HEK293T (cell line): ENCODE measurements around the gene SCGB1C1.

Source experiments
- ARNT ChIP-seq: fragments of 450-650 bp; IDR thresholded peaks from 2 replicates; pipeline ENCODE4 v1.6.1; 2017; ENCODE audit warnings: mild to moderate bottlenecking
- BHLHE40 ChIP-seq: fragments of 450-650 bp; IDR thresholded peaks from 2 replicates; pipeline ENCODE4 v1.6.1; 2016; ENCODE audit warnings: mild to moderate bottlenecking, moderate library complexity, borderline replicate concordance
- ELF4 ChIP-seq: fragments of 450-650 bp; IDR thresholded peaks from 2 replicates; pipeline ENCODE4 v1.6.1; 2017; ENCODE audit warnings: antibody characterized with exemption
- FOXA1 ChIP-seq: fragments of 450-650 bp; IDR thresholded peaks from 2 replicates; pipeline ENCODE4 v1.6.1; 2016; ENCODE audit warnings: mild to moderate bottlenecking
- FOXK2 ChIP-seq: fragments of 450-650 bp; IDR thresholded peaks from 2 replicates; pipeline ENCODE4 v1.6.1; 2016; ENCODE audit warnings: mild to moderate bottlenecking
- FOXM1 ChIP-seq: fragments of 450-650 bp; IDR thresholded peaks from 2 replicates; pipeline ENCODE4 v1.6.1; 2017; ENCODE audit warnings: mild to moderate bottlenecking, borderline replicate concordance
- HDGF ChIP-seq: fragments of 450-650 bp; IDR thresholded peaks from 2 replicates; pipeline ENCODE4 v1.6.1; 2017; ENCODE audit warnings: antibody characterized with exemption, borderline replicate concordance
- NFRKB ChIP-seq: fragments of 450-650 bp; IDR thresholded peaks from 2 replicates; pipeline ENCODE4 v1.6.1; 2016; ENCODE audit warnings: mild to moderate bottlenecking, moderate library complexity
- PKNOX1 ChIP-seq: fragments of 450-650 bp; IDR thresholded peaks from 2 replicates; pipeline ENCODE4 v1.6.1; 2016
- SP1 ChIP-seq: fragments of 450-650 bp; IDR thresholded peaks from 2 replicates; pipeline ENCODE4 v1.6.1; 2017
- SUZ12 ChIP-seq: fragments of 450-650 bp; IDR thresholded peaks from 2 replicates; pipeline ENCODE4 v1.6.1; 2016; ENCODE audit warnings: mild to moderate bottlenecking
- TARDBP ChIP-seq: fragments of 450-650 bp; IDR thresholded peaks from 2 replicates; pipeline ENCODE4 v1.6.1; 2016
- ZNF384 ChIP-seq: fragments of 450-650 bp; IDR thresholded peaks from 2 replicates; pipeline ENCODE4 v1.6.1; 2016

GRCh38 chr11:212150-213100 is 19.5 kb downstream of the SCGB1C1 start:
- TF ChIP-seq HDGF (no peak), BHLHE40 (no peak), NFRKB (no peak), FOXM1 (no peak), SUZ12 (no peak), TARDBP (no peak), ZNF384 (no peak), ELF4 (no peak), ARNT (no peak), FOXA1 (no peak), SP1 (no peak), PKNOX1 (no peak), FOXK2 (no peak)
